Measurements from ENCODE around the gene ANKZF1.
A peak's percentile ranks its signal among the peaks of the same experiment; 100 is the strongest.
"Not testable (repeated sequence)": the region's sequence is repeated elsewhere in the genome, so short reads cannot be mapped to it uniquely, and the experiment has no call there.

ANKZF1 gene, protein sequence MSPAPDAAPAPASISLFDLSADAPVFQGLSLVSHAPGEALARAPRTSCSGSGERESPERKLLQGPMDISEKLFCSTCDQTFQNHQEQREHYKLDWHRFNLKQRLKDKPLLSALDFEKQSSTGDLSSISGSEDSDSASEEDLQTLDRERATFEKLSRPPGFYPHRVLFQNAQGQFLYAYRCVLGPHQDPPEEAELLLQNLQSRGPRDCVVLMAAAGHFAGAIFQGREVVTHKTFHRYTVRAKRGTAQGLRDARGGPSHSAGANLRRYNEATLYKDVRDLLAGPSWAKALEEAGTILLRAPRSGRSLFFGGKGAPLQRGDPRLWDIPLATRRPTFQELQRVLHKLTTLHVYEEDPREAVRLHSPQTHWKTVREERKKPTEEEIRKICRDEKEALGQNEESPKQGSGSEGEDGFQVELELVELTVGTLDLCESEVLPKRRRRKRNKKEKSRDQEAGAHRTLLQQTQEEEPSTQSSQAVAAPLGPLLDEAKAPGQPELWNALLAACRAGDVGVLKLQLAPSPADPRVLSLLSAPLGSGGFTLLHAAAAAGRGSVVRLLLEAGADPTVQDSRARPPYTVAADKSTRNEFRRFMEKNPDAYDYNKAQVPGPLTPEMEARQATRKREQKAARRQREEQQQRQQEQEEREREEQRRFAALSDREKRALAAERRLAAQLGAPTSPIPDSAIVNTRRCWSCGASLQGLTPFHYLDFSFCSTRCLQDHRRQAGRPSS

GRCh38 chr2:219229305-219230058 is at the start of gene ANKZF1, which contains the start of gene ATG9A:
TSS of gene ANKZF1 (plus strand) at chr2:219229806. CDS start at chr2:219230258, 452 bp downstream.
TSS of gene ATG9A (minus strand) at chr2:219229636. CDS start at chr2:219228024, 1,612 bp downstream.
- peak; percentile 92 for FAIRE-seq

DNA sequence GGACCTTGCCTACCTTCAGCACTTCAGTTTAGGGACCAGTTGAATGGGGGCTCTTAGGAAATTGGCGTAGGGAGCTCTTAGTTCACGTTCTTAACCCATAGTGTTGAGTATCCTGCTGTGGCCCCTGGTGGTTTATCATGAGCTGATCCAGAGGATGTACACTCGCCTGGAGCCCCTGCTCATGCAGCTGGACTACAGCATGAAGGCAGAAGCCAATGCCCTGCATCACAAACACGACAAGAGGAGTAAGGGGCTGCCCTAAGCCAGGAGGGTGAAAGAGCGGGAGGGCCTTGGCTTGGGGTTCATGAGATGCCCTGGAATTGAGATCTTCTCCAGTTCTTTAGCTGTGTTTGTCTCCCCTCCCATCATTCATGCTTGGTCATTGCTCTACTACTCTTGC is 48.6 kb upstream of the ANKZF1 start:
- FAIRE-seq = no peak

DNA sequence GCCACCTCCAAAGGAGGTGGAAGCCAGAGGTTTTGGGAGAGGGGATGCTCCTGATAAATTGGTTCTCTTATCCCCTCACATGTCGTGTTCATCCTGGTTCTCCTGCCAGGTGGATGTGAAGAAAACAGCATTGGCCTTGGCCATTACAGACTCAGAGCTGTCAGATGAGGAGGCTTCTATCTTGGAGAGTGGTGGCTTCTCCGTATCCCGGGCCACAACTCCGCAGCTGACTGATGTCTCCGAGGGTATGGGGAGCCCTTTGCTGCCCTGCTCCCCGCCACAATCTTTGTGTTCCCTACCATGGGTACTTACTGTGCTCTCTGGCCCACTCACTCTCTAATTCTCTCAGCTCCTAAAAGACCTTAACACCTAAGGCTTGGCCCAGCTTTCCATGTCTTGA is 48.1 kb upstream of the ANKZF1 start:
- FAIRE-seq = no peak

DNA sequence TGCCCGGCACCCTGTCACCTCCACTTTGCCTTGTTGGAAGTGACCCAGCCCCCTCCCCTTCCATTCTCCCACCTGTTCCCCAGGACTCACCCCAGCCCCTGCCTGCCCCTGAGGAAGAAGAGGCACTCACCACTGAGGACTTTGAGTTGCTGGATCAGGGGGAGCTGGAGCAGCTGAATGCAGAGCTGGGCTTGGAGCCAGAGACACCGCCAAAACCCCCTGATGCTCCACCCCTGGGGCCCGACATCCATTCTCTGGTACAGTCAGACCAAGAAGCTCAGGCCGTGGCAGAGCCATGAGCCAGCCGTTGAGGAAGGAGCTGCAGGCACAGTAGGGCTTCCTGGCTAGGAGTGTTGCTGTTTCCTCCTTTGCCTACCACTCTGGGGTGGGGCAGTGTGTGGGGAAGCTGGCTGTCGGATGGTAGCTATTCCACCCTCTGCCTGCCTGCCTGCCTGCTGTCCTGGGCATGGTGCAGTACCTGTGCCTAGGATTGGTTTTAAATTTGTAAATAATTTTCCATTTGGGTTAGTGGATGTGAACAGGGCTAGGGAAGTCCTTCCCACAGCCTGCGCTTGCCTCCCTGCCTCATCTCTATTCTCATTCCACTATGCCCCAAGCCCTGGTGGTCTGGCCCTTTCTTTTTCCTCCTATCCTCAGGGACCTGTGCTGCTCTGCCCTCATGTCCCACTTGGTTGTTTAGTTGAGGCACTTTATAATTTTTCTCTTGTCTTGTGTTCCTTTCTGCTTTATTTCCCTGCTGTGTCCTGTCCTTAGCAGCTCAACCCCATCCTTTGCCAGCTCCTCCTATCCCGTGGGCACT is 47.1 kb upstream of the ANKZF1 start:
- FAIRE-seq = no peak

- no peak for FAIRE-seq
These were observed 46.3 kb upstream of the ANKZF1 start for GRCh38 chr2:219183151-219183772.

- FAIRE-seq = no peak
These were observed 45.5 kb upstream of the ANKZF1 start for GRCh38 chr2:219184121-219184520.

- FAIRE-seq = no peak
These were observed 42.7 kb upstream of the ANKZF1 start for GRCh38 chr2:219186754-219187456.

DNA sequence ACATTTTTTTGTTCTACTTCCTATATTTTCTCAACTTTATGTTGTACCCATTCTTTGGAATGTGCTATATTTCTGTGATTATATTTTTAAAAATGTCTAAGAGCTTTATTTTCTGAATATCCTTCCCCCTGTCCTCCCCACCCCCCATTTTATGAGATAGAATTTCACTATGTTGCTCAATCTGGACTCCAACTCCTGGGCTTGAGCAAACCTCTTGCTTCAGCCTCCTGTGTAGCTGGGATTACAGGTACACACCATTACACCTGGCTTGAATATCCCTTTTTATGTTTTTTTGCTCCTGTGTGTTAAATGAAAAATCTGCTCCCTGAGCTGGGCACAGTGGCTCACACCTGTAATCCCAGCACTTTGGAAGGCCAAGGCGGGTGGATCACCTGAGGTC is 32.2 kb upstream of the ANKZF1 start:
- FAIRE-seq = no peak

- FAIRE-seq = no peak
These were observed 30.6 kb upstream of the ANKZF1 start for GRCh38 chr2:219198974-219199373.

- FAIRE-seq = no peak
These were observed 30.0 kb upstream of the ANKZF1 start for GRCh38 chr2:219199470-219200211.

- not testable (repeated sequence) for FAIRE-seq
These were observed 28.9 kb upstream of the ANKZF1 start for GRCh38 chr2:219200502-219201326.

DNA sequence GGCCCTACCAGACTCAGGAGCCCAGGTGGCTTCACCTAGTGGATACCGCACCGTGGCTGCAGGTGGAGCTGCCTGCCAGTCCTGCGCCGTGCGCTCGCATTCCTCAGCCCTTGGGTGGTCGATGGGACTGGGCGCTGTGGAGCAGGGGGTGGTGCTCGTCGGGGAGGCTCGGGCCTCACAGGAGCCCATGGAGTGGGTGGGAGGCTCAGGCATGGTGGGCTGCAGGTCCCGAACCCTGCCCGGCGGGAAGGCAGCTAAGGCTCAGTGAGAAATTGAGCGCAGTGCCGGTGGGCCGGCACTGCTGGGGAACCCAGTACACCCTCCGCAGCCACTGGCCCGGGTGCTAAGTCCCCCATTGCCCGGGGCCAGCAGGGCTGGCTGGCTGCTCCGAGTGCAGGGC is 28.3 kb upstream of the ANKZF1 start:
- FAIRE-seq = not testable (repeated sequence)

DNA sequence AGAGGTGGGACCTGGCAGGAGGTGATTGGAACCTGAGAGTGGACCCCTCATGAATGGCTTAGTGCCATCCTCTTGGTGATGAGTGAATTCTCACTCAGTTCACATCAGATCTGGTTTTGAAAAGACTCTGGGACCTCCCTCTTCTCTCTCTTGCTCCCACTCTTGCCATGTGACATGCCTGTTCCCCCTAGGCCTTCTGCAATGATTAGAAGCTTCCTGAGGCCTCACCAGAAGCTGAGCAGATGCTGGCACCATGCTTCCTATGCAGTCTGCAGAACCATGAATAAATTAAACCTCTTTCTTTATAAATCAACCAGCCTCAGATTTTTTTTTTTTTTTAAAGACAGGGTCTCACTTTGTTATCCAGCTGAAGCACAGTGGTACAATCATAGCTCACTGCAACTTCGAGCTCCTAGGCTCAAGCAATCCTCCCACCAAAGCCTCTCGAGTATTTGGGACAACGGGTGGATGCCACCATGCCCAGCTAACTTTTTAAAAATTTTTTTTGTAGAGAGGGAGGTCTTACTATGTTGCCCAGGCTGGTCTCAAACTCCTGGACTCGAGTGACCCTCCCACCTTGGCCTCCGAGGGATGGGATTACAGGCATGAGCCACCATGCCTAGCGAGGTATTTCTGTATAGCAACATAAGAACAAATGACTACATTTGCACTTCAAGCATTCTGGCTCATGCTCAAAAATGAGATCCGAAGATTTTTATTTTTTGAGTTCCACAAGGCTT is 25.0 kb upstream of the ANKZF1 start:
- no peak for FAIRE-seq

DNA sequence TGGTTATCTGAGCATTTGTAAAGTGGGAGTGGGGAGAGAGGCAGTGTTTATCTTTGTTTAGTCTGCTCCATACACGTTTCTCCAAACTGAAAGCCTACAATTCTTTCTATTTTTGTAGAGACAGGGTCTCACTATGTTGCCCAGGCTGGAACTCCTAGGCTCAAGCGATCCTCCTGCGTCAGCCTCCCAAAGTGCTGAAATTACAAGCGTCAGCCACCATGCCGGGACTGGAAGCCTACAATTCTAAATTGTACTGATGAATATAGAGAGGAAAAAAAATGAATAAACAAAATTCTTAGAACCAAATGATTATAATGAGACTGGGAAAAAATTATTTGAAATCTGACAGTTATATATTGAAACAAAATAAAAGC is 24.5 kb upstream of the ANKZF1 start:
- no peak for FAIRE-seq

DNA sequence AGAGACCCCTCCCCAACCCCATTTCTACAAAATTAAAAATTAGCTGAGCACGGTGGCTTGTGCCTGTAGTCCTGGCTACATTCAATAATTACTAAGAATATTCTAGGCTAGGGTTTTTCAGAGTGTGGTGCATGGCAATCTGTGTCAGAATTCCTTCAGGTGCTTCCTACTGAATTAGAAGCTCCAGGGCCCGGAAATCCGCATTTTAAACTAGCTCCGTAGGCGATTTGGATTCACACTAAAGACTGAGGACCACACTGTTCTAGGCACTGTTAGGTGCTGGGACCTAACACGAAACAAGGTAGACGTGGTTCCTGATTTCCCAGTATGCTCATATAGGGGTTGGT is 23.7 kb upstream of the ANKZF1 start:
- FAIRE-seq = no peak

- no peak for FAIRE-seq
These were observed 23.1 kb upstream of the ANKZF1 start, which contains the start of gene ZFAND2B for GRCh38 chr2:219206328-219207133. TSS of gene ZFAND2B (plus strand) at chr2:219206782. CDS start at chr2:219206988, 206 bp downstream.

DNA sequence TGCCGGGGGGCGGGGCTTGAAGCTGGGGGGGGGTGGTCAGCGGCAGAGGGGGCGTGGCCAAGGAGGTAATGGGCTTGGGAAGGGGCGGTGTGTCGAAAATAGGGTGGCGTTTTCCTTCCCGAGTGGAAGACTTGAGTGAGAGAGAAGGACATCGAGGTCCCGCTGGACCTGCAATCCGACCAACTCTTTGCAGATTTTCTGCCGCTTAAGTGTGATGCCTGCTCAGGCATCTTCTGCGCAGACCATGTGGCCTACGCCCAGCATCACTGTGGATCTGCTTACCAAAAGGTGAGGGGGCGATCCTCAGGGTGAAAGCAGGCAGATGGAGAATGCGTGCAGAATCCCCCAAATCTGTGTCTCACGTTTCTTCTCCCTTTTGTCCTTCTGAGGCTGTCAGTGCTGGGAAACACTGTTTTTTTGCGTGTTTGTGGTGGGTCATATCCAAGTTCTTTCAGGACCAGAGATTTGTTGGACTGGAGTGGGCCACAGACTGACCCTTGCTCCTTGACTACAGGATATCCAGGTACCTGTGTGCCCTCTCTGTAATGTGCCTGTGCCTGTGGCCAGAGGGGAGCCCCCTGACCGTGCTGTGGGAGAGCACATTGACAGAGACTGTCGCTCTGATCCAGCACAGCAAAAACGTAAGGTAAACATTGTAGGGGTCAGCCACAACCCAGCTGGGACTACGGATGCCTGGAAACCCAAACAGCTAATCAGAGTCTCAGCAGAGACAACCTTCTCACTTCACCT is 22.3 kb upstream of the ANKZF1 start:
- no peak for FAIRE-seq
